NCI-H2029 treated with DMSO at 0.1 percent for 48 hours (cell line): Measurements from ENCODE around the gene MEGF8.

ENCODE experiments used
- DNase-seq: peaks from one replicate; lab custom pipeline; 2025; lab: John Stamatoyannopoulos, UW

MEGF8 gene

GRCh38 chr19:42357290-42357689 lies 31.9 kb downstream of the MEGF8 start:
- DNase-seq: no peak

- DNase-seq: no peak
Observed at GRCh38 chr19:42360787-42361544, 35.5 kb downstream of the MEGF8 start.

GRCh38 chr19:42361545-42361910 lies 36.1 kb downstream of the MEGF8 start:
- DNase-seq: no peak

- DNase-seq: no peak
Observed at GRCh38 chr19:42362342-42362741, 36.9 kb downstream of the MEGF8 start.

DNA sequence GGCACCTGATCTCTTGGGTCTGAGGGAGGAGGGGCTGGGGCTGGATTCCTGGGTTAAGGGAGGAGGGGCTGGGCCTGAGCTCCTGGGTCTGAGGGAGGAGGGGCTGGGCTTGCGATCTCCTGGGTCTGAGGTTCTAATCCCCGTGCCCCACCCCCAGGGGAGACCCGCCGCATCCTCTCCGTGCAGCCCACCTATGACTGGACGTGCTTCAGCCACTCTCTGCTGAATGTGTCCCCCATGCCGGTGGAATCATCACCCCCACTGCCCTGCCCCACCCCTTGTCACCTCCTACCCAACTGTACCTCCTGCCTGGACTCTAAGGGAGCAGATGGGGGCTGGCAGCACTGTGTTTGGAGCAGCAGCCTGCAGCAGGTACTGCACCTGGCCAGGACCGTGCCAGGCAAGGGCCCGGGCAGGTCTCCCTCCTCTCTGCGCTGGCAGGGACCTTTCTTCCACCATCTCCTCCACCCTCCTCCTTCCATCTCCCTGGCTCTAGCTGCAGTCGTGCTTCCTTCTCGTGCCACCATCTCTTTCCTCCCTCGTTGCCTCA lies 37.5 kb downstream of the MEGF8 start:
- no peak for DNase-seq

GRCh38 chr19:42363614-42364346 lies 38.3 kb downstream of the MEGF8 start:
- DNase-seq: no peak

DNA sequence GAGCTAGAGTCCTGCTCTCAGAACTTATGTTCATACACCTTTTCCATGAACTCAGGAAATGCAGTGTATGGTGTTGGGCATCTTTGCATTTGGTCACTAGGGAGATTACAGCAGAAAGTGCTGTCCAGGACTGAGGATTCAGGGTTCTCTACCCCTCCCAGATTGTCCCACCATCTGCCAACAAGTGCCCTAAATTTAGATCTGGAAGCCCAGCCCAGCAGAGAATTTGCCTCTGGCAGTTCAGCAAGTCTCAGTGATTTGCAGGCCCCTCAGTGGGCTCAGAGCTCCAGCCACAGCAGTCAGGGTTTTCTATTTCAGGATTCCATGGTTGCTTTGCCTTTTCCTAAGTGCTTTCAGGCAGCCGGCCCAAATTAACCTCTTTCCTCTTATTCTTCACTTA lies 41.2 kb downstream of the MEGF8 start:
- DNase-seq: no peak

GRCh38 chr19:42367929-42368328 lies 42.5 kb downstream of the MEGF8 start:
- DNase-seq: no peak

GRCh38 chr19:42368360-42368759 lies 42.9 kb downstream of the MEGF8 start:
- no peak for DNase-seq

DNA sequence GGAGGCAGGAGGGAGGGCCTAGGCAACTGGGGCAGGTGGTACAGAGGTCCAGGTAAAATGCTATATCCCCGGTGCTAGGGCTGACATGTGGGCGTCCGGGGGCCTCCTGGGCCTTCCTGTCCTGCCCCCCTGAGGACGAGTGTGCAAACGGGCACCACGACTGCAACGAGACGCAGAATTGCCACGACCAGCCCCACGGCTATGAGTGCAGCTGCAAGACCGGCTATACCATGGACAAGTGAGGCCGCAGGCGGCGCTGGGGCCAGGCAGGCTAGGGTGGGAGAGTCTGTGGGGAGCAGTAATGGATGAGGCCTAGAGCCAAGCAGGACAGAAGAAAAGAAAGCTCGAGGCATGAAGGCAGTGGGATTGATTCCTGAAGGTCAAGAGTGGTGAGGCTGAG lies 43.3 kb downstream of the MEGF8 start:
- no peak for DNase-seq

GRCh38 chr19:42369433-42370067 lies 44.1 kb downstream of the MEGF8 start:
- no peak for DNase-seq

GRCh38 chr19:42370068-42370520 lies 44.7 kb downstream of the MEGF8 start:
- DNase-seq: no peak

DNA sequence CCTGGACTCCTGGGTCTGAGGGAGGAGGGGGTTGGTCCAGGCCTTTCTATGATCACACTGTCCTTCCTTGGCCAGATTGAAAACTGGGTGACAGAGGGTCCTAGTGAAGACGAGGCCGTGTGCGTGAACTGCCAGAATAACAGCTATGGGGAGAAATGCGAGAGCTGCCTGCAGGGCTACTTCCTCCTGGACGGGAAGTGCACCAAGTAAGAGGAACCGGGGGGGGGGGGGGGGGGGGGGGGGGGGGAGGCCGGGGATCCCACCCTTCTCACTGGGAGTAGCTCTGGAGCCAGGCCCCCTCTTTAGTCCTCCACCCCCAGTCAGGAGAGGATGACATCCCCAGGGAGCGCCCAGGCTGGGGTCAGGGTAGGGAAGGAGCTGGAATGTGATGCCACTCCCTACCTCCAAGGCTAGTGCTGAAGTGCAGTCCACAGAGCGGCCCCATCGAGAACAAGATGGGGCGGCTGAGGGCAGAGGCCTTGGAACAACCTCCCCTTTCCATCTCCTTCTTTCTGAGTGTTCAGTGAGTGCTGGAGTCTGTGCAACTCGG lies 45.3 kb downstream of the MEGF8 start:
- no peak for DNase-seq

DNA sequence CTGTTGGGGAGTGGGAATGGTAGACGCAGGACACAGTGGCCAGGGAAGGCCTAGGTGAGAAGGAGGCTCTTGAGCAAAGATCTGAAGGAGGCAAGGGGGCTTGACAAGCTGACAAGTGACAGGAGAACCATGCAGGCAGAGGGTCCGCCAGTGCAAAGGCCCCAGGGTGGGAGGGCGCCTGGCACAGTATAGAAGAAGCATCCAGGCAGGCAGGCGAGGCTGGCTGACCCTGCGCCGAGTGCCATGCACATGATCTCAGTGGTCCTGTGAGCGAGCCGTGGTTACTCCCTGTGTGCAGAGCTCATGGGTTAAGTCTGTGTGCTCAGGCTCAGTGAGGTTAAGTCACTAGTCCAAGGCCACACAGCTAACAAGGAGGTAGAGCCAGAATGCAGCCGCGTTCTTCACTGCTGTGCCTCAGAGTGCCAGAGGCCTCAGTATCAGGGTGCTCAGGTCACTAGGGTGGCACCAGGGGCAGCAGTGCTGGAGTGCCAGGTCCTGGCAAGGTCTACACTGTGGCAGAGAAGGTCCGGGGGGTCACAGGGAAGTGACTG lies 49.5 kb downstream of the MEGF8 start:
- DNase-seq: no peak

DNA sequence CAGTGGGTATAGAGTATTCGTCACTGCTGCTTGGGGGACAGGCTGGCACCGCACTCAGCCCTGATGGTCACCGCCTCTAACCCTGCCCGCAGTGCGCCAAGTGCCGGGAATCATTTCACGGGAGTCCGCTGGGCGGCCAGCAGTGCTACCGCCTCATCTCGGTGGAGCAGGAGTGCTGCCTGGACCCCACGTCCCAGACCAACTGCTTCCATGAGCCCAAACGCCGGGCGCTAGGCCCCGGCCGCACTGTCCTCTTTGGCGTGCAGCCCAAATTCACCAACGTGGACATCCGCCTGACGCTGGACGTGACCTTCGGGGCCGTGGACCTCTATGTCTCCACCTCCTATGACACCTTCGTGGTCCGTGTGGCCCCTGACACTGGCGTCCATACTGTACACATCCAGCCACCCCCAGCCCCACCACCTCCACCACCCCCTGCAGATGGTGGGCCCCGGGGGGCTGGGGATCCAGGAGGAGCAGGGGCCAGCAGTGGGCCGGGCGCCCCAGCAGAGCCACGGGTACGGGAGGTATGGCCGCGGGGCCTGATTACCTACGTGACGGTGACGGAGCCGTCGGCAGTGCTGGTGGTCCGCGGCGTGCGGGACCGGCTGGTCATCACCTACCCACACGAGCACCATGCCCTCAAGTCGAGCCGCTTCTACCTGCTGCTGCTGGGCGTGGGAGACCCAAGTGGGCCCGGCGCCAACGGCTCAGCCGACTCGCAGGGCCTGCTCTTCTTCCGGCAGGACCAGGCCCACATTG lies 50.2 kb downstream of the MEGF8 start:
- no peak for DNase-seq

DNA sequence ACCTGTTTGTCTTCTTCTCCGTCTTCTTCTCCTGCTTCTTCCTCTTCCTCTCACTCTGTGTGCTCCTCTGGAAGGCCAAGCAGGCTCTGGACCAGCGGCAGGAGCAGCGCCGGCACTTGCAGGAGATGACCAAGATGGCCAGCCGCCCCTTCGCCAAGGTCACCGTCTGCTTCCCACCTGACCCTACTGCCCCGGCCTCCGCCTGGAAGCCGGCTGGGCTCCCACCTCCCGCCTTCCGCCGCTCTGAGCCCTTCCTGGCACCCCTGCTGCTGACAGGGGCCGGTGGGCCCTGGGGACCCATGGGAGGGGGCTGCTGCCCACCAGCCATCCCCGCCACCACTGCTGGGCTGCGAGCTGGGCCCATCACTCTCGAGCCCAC lies 50.7 kb downstream of the MEGF8 start:
- no peak for DNase-seq

DNA sequence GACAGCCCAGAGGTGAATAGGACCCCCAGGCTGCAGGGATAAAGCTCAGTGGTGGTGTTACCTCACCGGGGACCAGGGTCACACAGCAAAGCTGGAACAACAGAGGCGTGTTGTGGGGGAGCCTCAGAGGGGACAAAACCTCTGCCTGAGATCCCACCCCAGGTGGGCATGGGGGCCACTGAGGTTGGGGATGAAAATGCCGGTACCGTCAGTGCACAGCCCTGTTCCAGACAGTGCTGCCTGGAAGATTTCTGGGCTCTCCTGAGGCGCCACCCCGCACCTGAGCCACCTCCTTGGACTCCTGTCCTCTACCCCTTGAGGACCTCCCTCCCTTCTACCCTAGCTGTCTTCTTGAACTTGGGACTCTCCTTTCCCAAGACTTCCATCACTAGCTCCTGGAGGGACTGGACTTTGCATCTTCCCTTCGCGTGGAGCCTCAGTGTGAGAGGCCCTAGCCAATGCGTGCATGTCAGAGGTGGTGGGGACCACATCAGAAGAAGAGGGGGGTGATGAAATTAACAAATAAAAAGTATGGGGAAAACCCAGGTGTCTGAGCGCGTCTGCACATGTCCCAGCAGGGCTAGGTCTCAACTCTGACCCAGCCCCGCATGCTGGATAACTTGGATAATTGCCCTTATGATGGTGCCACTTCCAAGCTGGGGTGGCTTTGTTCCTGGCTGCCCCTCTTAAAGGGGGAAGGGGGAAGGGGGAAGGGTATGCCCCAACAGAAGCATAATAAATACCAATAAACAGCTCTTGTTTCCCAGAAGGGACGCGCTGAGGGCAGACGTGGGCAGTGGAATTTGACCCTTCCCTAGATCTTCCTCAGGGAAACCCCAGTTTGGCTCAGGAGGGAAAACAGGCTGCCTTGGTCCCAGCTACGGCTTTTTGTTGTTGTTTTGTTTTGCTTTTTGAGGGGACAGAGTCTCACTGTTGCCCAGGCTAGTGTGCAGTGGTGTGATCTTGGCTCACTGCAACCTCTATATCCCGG lies 53.1 kb downstream of the MEGF8 start:
- DNase-seq: no peak

- DNase-seq: no peak
Observed at GRCh38 chr19:42380155-42380554, 54.7 kb downstream of the MEGF8 start.

- peak; percentile 74 for DNase-seq
Observed at GRCh38 chr19:42386974-42387707, 61.7 kb downstream of the MEGF8 start.
